ENCODE data around the gene EXTL1.

EXTL1 gene

GRCh38 chr1:26058052-26058595 is 36.5 kb downstream of the EXTL1 start:
- H3K9ac ChIP-seq (ENCODE audit: low read length) = no peak overlapping the region
- H3K4me1 ChIP-seq (ENCODE audit: control insufficient read depth, insufficient read depth, low read length) = no peaks in the 10 kb centered on the region
- H3K36me3 ChIP-seq (ENCODE audit: control insufficient read depth, insufficient read depth, low read length) = no peaks in the 10 kb centered on the region
- no peaks in the 10 kb centered on the region for H3K27me3 ChIP-seq (ENCODE audit: control insufficient read depth, insufficient read depth, low read length)
- H3K4me3 ChIP-seq (ENCODE audit: low read length) = no peak overlapping the region
- H3K27ac ChIP-seq (ENCODE audit: low read depth, low read length) = no peak overlapping the region

- Histone ChIP-seq H3K4me1 (ENCODE audit: control insufficient read depth, insufficient read depth, low read length) (no peaks in the 10 kb centered on the region), H3K27me3 (ENCODE audit: control insufficient read depth, insufficient read depth, low read length) (no peaks in the 10 kb centered on the region), H3K9ac (ENCODE audit: low read length) (no peak overlapping the region), H3K27ac (ENCODE audit: low read depth, low read length) (no peak overlapping the region), H3K4me3 (ENCODE audit: low read length) (no peak overlapping the region), H3K36me3 (ENCODE audit: control insufficient read depth, insufficient read depth, low read length) (no peaks in the 10 kb centered on the region)
These were observed 38.3 kb downstream of the EXTL1 start for GRCh38 chr1:26059906-26060305.

- H3K27ac ChIP-seq (ENCODE audit: low read depth, low read length) = no peak overlapping the region
- H3K36me3 ChIP-seq (ENCODE audit: control insufficient read depth, insufficient read depth, low read length) = no peaks in the 10 kb centered on the region
- H3K27me3 ChIP-seq (ENCODE audit: control insufficient read depth, insufficient read depth, low read length) = no peaks in the 10 kb centered on the region
- no peak overlapping the region for H3K4me3 ChIP-seq (ENCODE audit: low read length)
- no peaks in the 10 kb centered on the region for H3K4me1 ChIP-seq (ENCODE audit: control insufficient read depth, insufficient read depth, low read length)
- no peak overlapping the region for H3K9ac ChIP-seq (ENCODE audit: low read length)
These were observed 39.4 kb downstream of the EXTL1 start for GRCh38 chr1:26060832-26061574.

- H3K27me3 ChIP-seq (ENCODE audit: control insufficient read depth, insufficient read depth, low read length) = no peaks in the 10 kb centered on the region
- H3K27ac ChIP-seq (ENCODE audit: low read depth, low read length) = no peak overlapping the region
- H3K36me3 ChIP-seq (ENCODE audit: control insufficient read depth, insufficient read depth, low read length) = no peaks in the 10 kb centered on the region
- no peak overlapping the region for H3K9ac ChIP-seq (ENCODE audit: low read length)
- H3K4me1 ChIP-seq (ENCODE audit: control insufficient read depth, insufficient read depth, low read length) = no peaks in the 10 kb centered on the region
- H3K4me3 ChIP-seq (ENCODE audit: low read length) = no peak overlapping the region
These were observed 43.0 kb downstream of the EXTL1 start for GRCh38 chr1:26064553-26064952.

GRCh38 chr1:26066160-26066559 is 44.6 kb downstream of the EXTL1 start:
- H3K4me3 ChIP-seq (ENCODE audit: low read length) = no peak overlapping the region
- H3K4me1 ChIP-seq (ENCODE audit: control insufficient read depth, insufficient read depth, low read length) = no peaks in the 10 kb centered on the region
- H3K36me3 ChIP-seq (ENCODE audit: control insufficient read depth, insufficient read depth, low read length) = no peaks in the 10 kb centered on the region
- H3K9ac ChIP-seq (ENCODE audit: low read length) = no peak overlapping the region
- H3K27me3 ChIP-seq (ENCODE audit: control insufficient read depth, insufficient read depth, low read length) = no peaks in the 10 kb centered on the region
- H3K27ac ChIP-seq (ENCODE audit: low read depth, low read length) = no peak overlapping the region

GRCh38 chr1:26066857-26067256 is 45.3 kb downstream of the EXTL1 start:
- Histone ChIP-seq H3K27me3 (ENCODE audit: control insufficient read depth, insufficient read depth, low read length) (no peaks in the 10 kb centered on the region), H3K4me3 (ENCODE audit: low read length) (no peak overlapping the region), H3K9ac (ENCODE audit: low read length) (no peak overlapping the region)

GRCh38 chr1:26067432-26067911 is 45.9 kb downstream of the EXTL1 start, which contains the start of gene TRIM63:
Gene TRIM63 (minus strand): TSS chr1:26067630. CDS start chr1:26067494, 136 bp downstream.
- H3K27me3 ChIP-seq (ENCODE audit: control insufficient read depth, insufficient read depth, low read length) = no peaks in the 10 kb centered on the region
- H3K27ac ChIP-seq (ENCODE audit: low read depth, low read length) = no peak within 1 kb of the TSS
- H3K4me1 ChIP-seq (ENCODE audit: control insufficient read depth, insufficient read depth, low read length) = no peaks in the 10 kb centered on the region
- H3K9ac ChIP-seq (ENCODE audit: low read length) = no peak within 1 kb of the TSS
- H3K36me3 ChIP-seq (ENCODE audit: control insufficient read depth, insufficient read depth, low read length) = no peaks in the 10 kb centered on the region
- no peak within 1 kb of the TSS for H3K4me3 ChIP-seq (ENCODE audit: low read length)

More at GRCh38 chr1:26066857-26067256, 45.3 kb downstream of the EXTL1 start:
- Histone ChIP-seq H3K4me1 (ENCODE audit: control insufficient read depth, insufficient read depth, low read length) (no peaks in the 10 kb centered on the region), H3K36me3 (ENCODE audit: control insufficient read depth, insufficient read depth, low read length) (no peaks in the 10 kb centered on the region), H3K27ac (ENCODE audit: low read depth, low read length) (no peak overlapping the region)

- Histone ChIP-seq H3K27ac (ENCODE audit: low read depth, low read length) (no peak overlapping the region), H3K4me1 (ENCODE audit: control insufficient read depth, insufficient read depth, low read length) (no peaks in the 10 kb centered on the region), H3K27me3 (ENCODE audit: control insufficient read depth, insufficient read depth, low read length) (no peaks in the 10 kb centered on the region), H3K36me3 (ENCODE audit: control insufficient read depth, insufficient read depth, low read length) (no peaks in the 10 kb centered on the region), H3K4me3 (ENCODE audit: low read length) (no peak overlapping the region), H3K9ac (ENCODE audit: low read length) (no peak overlapping the region)
These were observed 48.3 kb downstream of the EXTL1 start for GRCh38 chr1:26069941-26070295.

GRCh38 chr1:26070296-26070962 is 48.9 kb downstream of the EXTL1 start:
- H3K27ac ChIP-seq (ENCODE audit: low read depth, low read length) = no peak overlapping the region

GRCh38 chr1:26070963-26071342 is 49.4 kb downstream of the EXTL1 start:
- Histone ChIP-seq H3K27me3 (ENCODE audit: control insufficient read depth, insufficient read depth, low read length) (no peaks in the 10 kb centered on the region), H3K36me3 (ENCODE audit: control insufficient read depth, insufficient read depth, low read length) (no peaks in the 10 kb centered on the region)

More at GRCh38 chr1:26070296-26070962, 48.9 kb downstream of the EXTL1 start:
- Histone ChIP-seq H3K4me1 (ENCODE audit: control insufficient read depth, insufficient read depth, low read length) (no peaks in the 10 kb centered on the region), H3K4me3 (ENCODE audit: low read length) (no peak overlapping the region), H3K36me3 (ENCODE audit: control insufficient read depth, insufficient read depth, low read length) (no peaks in the 10 kb centered on the region), H3K9ac (ENCODE audit: low read length) (no peak overlapping the region), H3K27me3 (ENCODE audit: control insufficient read depth, insufficient read depth, low read length) (no peaks in the 10 kb centered on the region)

GRCh38 chr1:26072305-26072704 is 50.7 kb downstream of the EXTL1 start:
- no peak overlapping the region for H3K9ac ChIP-seq (ENCODE audit: low read length)
- H3K4me3 ChIP-seq (ENCODE audit: low read length) = no peak overlapping the region
- no peaks in the 10 kb centered on the region for H3K4me1 ChIP-seq (ENCODE audit: control insufficient read depth, insufficient read depth, low read length)
- no peaks in the 10 kb centered on the region for H3K27me3 ChIP-seq (ENCODE audit: control insufficient read depth, insufficient read depth, low read length)
- H3K36me3 ChIP-seq (ENCODE audit: control insufficient read depth, insufficient read depth, low read length) = no peaks in the 10 kb centered on the region
- no peak overlapping the region for H3K27ac ChIP-seq (ENCODE audit: low read depth, low read length)

More at GRCh38 chr1:26070963-26071342, 49.4 kb downstream of the EXTL1 start:
- Histone ChIP-seq H3K9ac (ENCODE audit: low read length) (no peak overlapping the region), H3K4me3 (ENCODE audit: low read length) (no peak overlapping the region), H3K27ac (ENCODE audit: low read depth, low read length) (no peak overlapping the region), H3K4me1 (ENCODE audit: control insufficient read depth, insufficient read depth, low read length) (no peaks in the 10 kb centered on the region)

- H3K4me3 ChIP-seq (ENCODE audit: low read length) = no peak overlapping the region
- H3K27ac ChIP-seq (ENCODE audit: low read depth, low read length) = no peak overlapping the region
- H3K27me3 ChIP-seq (ENCODE audit: control insufficient read depth, insufficient read depth, low read length) = no peaks in the 10 kb centered on the region
- H3K36me3 ChIP-seq (ENCODE audit: control insufficient read depth, insufficient read depth, low read length) = no peaks in the 10 kb centered on the region
- H3K4me1 ChIP-seq (ENCODE audit: control insufficient read depth, insufficient read depth, low read length) = no peaks in the 10 kb centered on the region
- no peak overlapping the region for H3K9ac ChIP-seq (ENCODE audit: low read length)
These were observed 54.0 kb downstream of the EXTL1 start for GRCh38 chr1:26075421-26076144.
